Measurements from ENCODE around the gene ENDOD1. TPM values are rescaled to one million over a fixed set of nuclear protein-coding genes. Genes with fewer than 3 reads are reported as not detected.

ENDOD1 gene
- total RNA-seq, 1 experiment from 2014 or later = 0.87 TPM

DNA sequence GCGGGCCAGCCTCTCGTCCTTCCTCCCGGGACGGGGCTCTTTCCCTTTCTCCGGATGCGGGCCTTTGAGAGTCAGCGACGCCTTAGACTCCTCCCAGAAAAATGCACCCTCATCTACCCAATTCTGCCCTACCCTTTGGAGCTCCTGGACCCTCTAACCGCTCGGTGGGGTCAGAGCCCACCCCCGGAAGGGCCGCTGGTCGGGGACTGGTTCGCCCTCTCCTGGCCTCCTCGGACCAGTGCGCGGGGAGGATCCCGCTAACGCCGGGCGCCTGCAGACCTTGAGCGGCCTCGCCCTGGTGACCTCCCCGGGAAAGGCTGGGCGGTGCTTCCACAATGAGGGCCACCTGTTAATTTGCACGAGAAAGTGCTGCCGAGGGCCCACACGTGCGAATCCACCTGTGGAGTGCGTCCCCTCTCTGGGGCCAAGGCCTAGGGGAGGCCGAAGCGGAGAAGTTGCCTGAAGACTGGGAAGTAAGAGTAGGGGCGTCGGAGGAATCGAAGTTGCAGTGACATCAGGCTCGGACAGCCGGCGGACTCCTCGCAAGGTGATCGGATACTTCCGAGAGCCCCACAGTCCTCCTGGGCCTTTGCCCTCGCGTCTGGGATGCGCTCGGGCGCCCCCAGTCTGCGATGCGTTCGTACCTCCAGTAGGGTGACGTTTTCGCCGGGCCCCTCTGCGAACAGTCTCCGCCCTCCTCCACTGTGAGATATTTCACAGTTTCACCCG, 61.5 kb downstream of the ENDOD1 start:
- H3K79me1 ChIP-seq (ENCODE audit: insufficient read depth, low read depth, low read length, poor library complexity, severe bottlenecking) = no peaks in the 10 kb centered on the region
- H2AFZ ChIP-seq (ENCODE audit: low read length) = no peak overlapping the region
- H3K9me3 ChIP-seq (ENCODE audit: control insufficient read depth, low read depth, low read length) = no peaks in the 10 kb centered on the region
- H3K4me2 ChIP-seq (ENCODE audit: insufficient read depth, insufficient read length, low read length) = peak overlapping the region; percentile 80
- no peak overlapping the region for H2BK12ac ChIP-seq (ENCODE audit: insufficient read length, low read depth, low read length)
- peaks cover 24% of the 10 kb centered on the region for H3K27me3 ChIP-seq (ENCODE audit: insufficient read depth, low read length)
- Mint-ChIP-seq H3K27ac (peak overlapping the region in 2 of 3 experiments; percentile 84 to 94; a peak in 4 of 7 replicates), H3K4me1 (peaks cover 8 to 11% of the 10 kb centered on the region in 2 experiments), H3K4me3 (peak overlapping the region; percentile 69 to 84), H3K27me3 (ENCODE audit: low read depth) (peaks cover 56% of the 10 kb centered on the region), H3K36me3 (ENCODE audit: insufficient read depth in 1 of 3, low read depth in 3 of 3) (peaks cover 0 to 3% (median 2%) of the 10 kb centered on the region in 3 experiments; a peak in 1 of 7 replicates), H3K9me3 (no peaks in the 10 kb centered on the region; a peak in 3 of 5 replicates)
- H2BK120ac ChIP-seq (ENCODE audit: low read depth, low read length, poor library complexity, severe bottlenecking) = no peak overlapping the region
- peak overlapping the region; percentile 1 for H3K9ac ChIP-seq (ENCODE audit: extremely low read depth, insufficient read length, low read length)
- H3K23ac ChIP-seq (ENCODE audit: insufficient read length, low read depth, low read length) = no peak overlapping the region
- H3K4me1 ChIP-seq (ENCODE audit: insufficient read depth, low read length) = no peaks in the 10 kb centered on the region
- no peaks in the 10 kb centered on the region for H3K79me2 ChIP-seq (ENCODE audit: insufficient read depth, low read length)
- no peak overlapping the region for H3K27ac ChIP-seq (ENCODE audit: insufficient read length, low read depth, low read length)
- no peak overlapping the region for H2BK15ac ChIP-seq (ENCODE audit: low read depth, low read length)
- no peak overlapping the region for H4K5ac ChIP-seq (ENCODE audit: insufficient read length, low read depth, low read length)
- peak overlapping the region; percentile 72 for H3K14ac ChIP-seq (ENCODE audit: insufficient read depth, low read length)
- no peak overlapping the region for H3K4ac ChIP-seq (ENCODE audit: low read depth, low read length)
- H2BK20ac ChIP-seq (ENCODE audit: low read depth, low read length, poor library complexity, severe bottlenecking) = no peak overlapping the region
- peak; percentile 96 for DNase-seq
- H4K91ac ChIP-seq (ENCODE audit: insufficient read length, low read depth, low read length) = no peak overlapping the region
- H4K8ac ChIP-seq (replicated peaks; ENCODE audit: insufficient read length, low read depth, low read length) = no peak overlapping the region
- H2BK5ac ChIP-seq (ENCODE audit: insufficient read length, low read length) = no peak overlapping the region
- peaks cover 16% of the 10 kb centered on the region for H3K23me2 ChIP-seq (ENCODE audit: insufficient read length, low read depth, low read length, poor library complexity, severe bottlenecking)
- H3T11ph ChIP-seq (ENCODE audit: low read length) = no peak overlapping the region
- H4K20me1 ChIP-seq (ENCODE audit: control insufficient read depth, insufficient read depth, insufficient read length) = no peaks in the 10 kb centered on the region
- H3K56ac ChIP-seq (ENCODE audit: insufficient read length, low read depth, low read length) = no peak overlapping the region
- peak overlapping the region; percentile 74 for H3K18ac ChIP-seq (ENCODE audit: insufficient read length, low read depth, low read length)
- H2AK5ac ChIP-seq (ENCODE audit: insufficient read length, low read length) = no peak overlapping the region
- TF ChIP-seq, protein P1, sequence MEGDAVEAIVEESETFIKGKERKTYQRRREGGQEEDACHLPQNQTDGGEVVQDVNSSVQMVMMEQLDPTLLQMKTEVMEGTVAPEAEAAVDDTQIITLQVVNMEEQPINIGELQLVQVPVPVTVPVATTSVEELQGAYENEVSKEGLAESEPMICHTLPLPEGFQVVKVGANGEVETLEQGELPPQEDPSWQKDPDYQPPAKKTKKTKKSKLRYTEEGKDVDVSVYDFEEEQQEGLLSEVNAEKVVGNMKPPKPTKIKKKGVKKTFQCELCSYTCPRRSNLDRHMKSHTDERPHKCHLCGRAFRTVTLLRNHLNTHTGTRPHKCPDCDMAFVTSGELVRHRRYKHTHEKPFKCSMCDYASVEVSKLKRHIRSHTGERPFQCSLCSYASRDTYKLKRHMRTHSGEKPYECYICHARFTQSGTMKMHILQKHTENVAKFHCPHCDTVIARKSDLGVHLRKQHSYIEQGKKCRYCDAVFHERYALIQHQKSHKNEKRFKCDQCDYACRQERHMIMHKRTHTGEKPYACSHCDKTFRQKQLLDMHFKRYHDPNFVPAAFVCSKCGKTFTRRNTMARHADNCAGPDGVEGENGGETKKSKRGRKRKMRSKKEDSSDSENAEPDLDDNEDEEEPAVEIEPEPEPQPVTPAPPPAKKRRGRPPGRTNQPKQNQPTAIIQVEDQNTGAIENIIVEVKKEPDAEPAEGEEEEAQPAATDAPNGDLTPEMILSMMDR (conservative IDR thresholded peaks at IDR 0.05) = peak; percentile 69
- no CpG with 5 or more reads among the region's 55 CpGs for WGBS (ENCODE audit: extremely low coverage, insufficient read length, low lambda C conversion rate)

Data from H9 (cell line).